Measurements from ENCODE around the gene FLRT2.

The FLRT2 gene

GRCh38 chr14:85584481-85584880, 54.5 kb downstream of the FLRT2 start:
- Histone ChIP-seq H3K4me3 (ENCODE audit: low read depth, low read length, poor library complexity, severe bottlenecking) (no peak overlapping the region), H3K79me2 (ENCODE audit: insufficient read depth, low read length) (no peaks in the 10 kb centered on the region), H3K27ac (ENCODE audit: low read depth, low read length, poor library complexity, severe bottlenecking) (no peak overlapping the region), H3K36me3 (ENCODE audit: insufficient read depth, low read length) (no peaks in the 10 kb centered on the region), H2AFZ (ENCODE audit: low read length) (no peak overlapping the region), H3K9ac (ENCODE audit: low read length) (no peak overlapping the region), H3F3A (ENCODE audit: insufficient read depth, low read length) (no peaks in the 10 kb centered on the region), H3K4me2 (ENCODE audit: low read length) (no peak overlapping the region), H3K4me1 (ENCODE audit: insufficient read depth, low read length, severe bottlenecking) (no peaks in the 10 kb centered on the region), H3K27me3 (ENCODE audit: insufficient read depth, low read length) (no peaks in the 10 kb centered on the region), H3K9me2 (ENCODE audit: low read depth, low read length) (no peaks in the 10 kb centered on the region), H3K9me3 (ENCODE audit: low read length) (no peaks in the 10 kb centered on the region), H4K20me1 (ENCODE audit: insufficient read depth, low read length) (no peaks in the 10 kb centered on the region)
- TF ChIP-seq CTCF (IDR thresholded peaks at IDR 0.05; ENCODE audit: low read length) (no peak), EZH2 (IDR thresholded peaks at IDR 0.05; ENCODE audit: borderline replicate concordance, low read length) (no peak)

- Histone ChIP-seq H3K27ac (ENCODE audit: low read depth, low read length, poor library complexity, severe bottlenecking) (no peak overlapping the region), H3K27me3 (ENCODE audit: insufficient read depth, low read length) (no peaks in the 10 kb centered on the region), H4K20me1 (ENCODE audit: insufficient read depth, low read length) (no peaks in the 10 kb centered on the region), H2AFZ (ENCODE audit: low read length) (no peak overlapping the region), H3K9me3 (ENCODE audit: low read length) (no peaks in the 10 kb centered on the region), H3K4me2 (ENCODE audit: low read length) (no peak overlapping the region), H3K79me2 (ENCODE audit: insufficient read depth, low read length) (no peaks in the 10 kb centered on the region), H3K9ac (ENCODE audit: low read length) (no peak overlapping the region), H3K4me3 (ENCODE audit: low read depth, low read length, poor library complexity, severe bottlenecking) (no peak overlapping the region), H3K36me3 (ENCODE audit: insufficient read depth, low read length) (no peaks in the 10 kb centered on the region), H3K4me1 (ENCODE audit: insufficient read depth, low read length, severe bottlenecking) (no peaks in the 10 kb centered on the region), H3F3A (ENCODE audit: insufficient read depth, low read length) (no peaks in the 10 kb centered on the region), H3K9me2 (ENCODE audit: low read depth, low read length) (no peaks in the 10 kb centered on the region)
- TF ChIP-seq EZH2 (IDR thresholded peaks at IDR 0.05; ENCODE audit: borderline replicate concordance, low read length): no peak
- TF ChIP-seq CTCF (IDR thresholded peaks at IDR 0.05; ENCODE audit: low read length): no peak
Measured at GRCh38 chr14:85587151-85587711, 57.3 kb downstream of the FLRT2 start.

GRCh38 chr14:85590784-85591183, 60.8 kb downstream of the FLRT2 start:
- Histone ChIP-seq H3K79me2 (ENCODE audit: insufficient read depth, low read length) (no peaks in the 10 kb centered on the region), H3K9ac (ENCODE audit: low read length) (no peak overlapping the region), H3K27ac (ENCODE audit: low read depth, low read length, poor library complexity, severe bottlenecking) (no peak overlapping the region), H2AFZ (ENCODE audit: low read length) (no peak overlapping the region), H3K4me3 (ENCODE audit: low read depth, low read length, poor library complexity, severe bottlenecking) (no peak overlapping the region), H3K9me2 (ENCODE audit: low read depth, low read length) (no peaks in the 10 kb centered on the region), H3K36me3 (ENCODE audit: insufficient read depth, low read length) (no peaks in the 10 kb centered on the region), H3K9me3 (ENCODE audit: low read length) (no peaks in the 10 kb centered on the region), H3K4me2 (ENCODE audit: low read length) (no peak overlapping the region), H4K20me1 (ENCODE audit: insufficient read depth, low read length) (no peaks in the 10 kb centered on the region), H3F3A (ENCODE audit: insufficient read depth, low read length) (no peaks in the 10 kb centered on the region), H3K27me3 (ENCODE audit: insufficient read depth, low read length) (no peaks in the 10 kb centered on the region), H3K4me1 (ENCODE audit: insufficient read depth, low read length, severe bottlenecking) (no peaks in the 10 kb centered on the region)
- TF ChIP-seq CTCF (IDR thresholded peaks at IDR 0.05; ENCODE audit: low read length) (no peak), EZH2 (IDR thresholded peaks at IDR 0.05; ENCODE audit: borderline replicate concordance, low read length) (no peak)
